HCT116 (cell line): ENCODE data around the gene THSD7A. TPM values are rescaled to one million over a fixed set of nuclear protein-coding genes. Genes with fewer than 3 reads are reported as not detected.

Source experiments
- ATAC-seq: fragments of 200-7000 bp; cut with Tn5 transposase; 2 replicates; pipeline ENCODE4 v1.9.1; 2020; ENCODE audit warnings: mild to moderate bottlenecking, moderate library complexity
- BruUV-seq: library from RNA; stranded (reverse); fragments of 400-500 nt; replicated peaks from 2 replicates; lab custom pipeline; 2021; lab: Mats Ljungman, UMichigan
- CTCF ChIA-PET: fragments of 300-600 bp; sonication (Branson Sonifier 250); formaldehyde crosslinking; loops from one replicate; lab custom pipeline; 2021; ENCODE audit warnings: antibody characterized with exemption; lab: Charles Lee
- POLR2A ChIA-PET: fragments of 300-600, 350-600 bp; sonication (Branson Sonifier 250); formaldehyde crosslinking; loops from one replicate; lab custom pipeline; 2021; ENCODE audit warnings: antibody characterized with exemption; lab: Charles Lee
- RAD21 ChIA-PET, 2 experiments: fragments of 300-600 bp; sonication (Branson Sonifier 250); formaldehyde crosslinking; loops; one replicate each; lab custom pipeline; 2023; ENCODE audit warnings: low total read pairs in 2 of 2; ENCODE audit not compliant: uncharacterized antibody in 2 of 2, unreplicated experiment in 2 of 2, low non-redundant PET in 1 of 2; lab: Charles Lee
- DNase-seq: peaks from one replicate; pipeline ENCODE4 v3.0.0-alpha.2; 2010; ENCODE audit warnings: low read depth, low spot score
- H2AFZ ChIP-seq: fragments of 200-600 bp; shearing (Covaris generic), sonication (generic); 2 replicates; pipeline ENCODE4 v1.6.1; 2017; ENCODE audit warnings: low read depth, mixed run types, mixed read lengths, antibody characterized with exemption, low read length; ENCODE audit not compliant: poor library complexity, severe bottlenecking
- H3K27ac ChIP-seq: 2 replicates; pipeline ENCODE4 v1.5.1; 2012; ENCODE audit warnings: low read depth, low read length
- H3K27me3 ChIP-seq: fragments of 200-600 bp; sonication (generic); 2 replicates; pipeline ENCODE4 v1.6.1; 2016; ENCODE audit warnings: mixed run types, low read length, mixed read lengths; ENCODE audit not compliant: insufficient read depth
- H3K36me3 ChIP-seq, 2 experiments: fragments of 200-500 bp in 1 of 2; fragments of 200-600 bp in 1 of 2; sonication (Bioruptor generic) in 1 of 2; sonication (generic) in 1 of 2; 2 replicates each; pipeline versions ENCODE4 v1.5.1 to v1.6.1; 2014 to 2016; ENCODE audit warnings: low read length in 2 of 2, inconsistent platforms in 1 of 2, mixed read lengths in 1 of 2, mixed run types in 1 of 2; ENCODE audit not compliant: insufficient read depth in 2 of 2, control insufficient read depth in 1 of 2
- H3K4me1 ChIP-seq, 2 experiments: fragments of 200-600 bp in 1 of 2; sonication (generic) in 1 of 2; 2 replicates each; pipeline versions ENCODE4 v1.5.1 to v1.6.1; 2012 to 2017; ENCODE audit warnings: low read length in 2 of 2, inconsistent platforms in 1 of 2, mild to moderate bottlenecking in 1 of 2, mixed read lengths in 1 of 2, mixed run types in 1 of 2, moderate library complexity in 1 of 2; ENCODE audit not compliant: insufficient read depth in 2 of 2, control insufficient read depth in 1 of 2
- H3K4me2 ChIP-seq: fragments of 200-600 bp; sonication (generic); 2 replicates; pipeline ENCODE4 v1.6.1; 2017; ENCODE audit warnings: mixed run types, low read length, mixed read lengths
- H3K4me3 ChIP-seq, 2 experiments: fragments of 200-600 bp in 1 of 2; sonication (generic) in 1 of 2; replicated peaks in 1 of 2; 2 replicates each; pipeline ENCODE4 v1.5.1; 2011 to 2016; ENCODE audit warnings: low read length in 2 of 2, control low read depth in 1 of 2, low read depth in 1 of 2, mild to moderate bottlenecking in 1 of 2, mixed read lengths in 1 of 2, mixed run types in 1 of 2
- H3K79me2 ChIP-seq: fragments of 200-600 bp; sonication (generic); 2 replicates; pipeline ENCODE4 v1.6.1; 2017; ENCODE audit warnings: mild to moderate bottlenecking, mixed run types, low read length, moderate library complexity, mixed read lengths; ENCODE audit not compliant: insufficient read depth
- H3K9ac ChIP-seq: fragments of 200-600 bp; sonication (generic); 2 replicates; pipeline ENCODE4 v1.6.1; 2016; ENCODE audit warnings: low read length, mixed read lengths
- H3K9me2 ChIP-seq: fragments of 200-600 bp; sonication (generic), shearing (Covaris generic); 2 replicates; pipeline ENCODE4 v1.6.1; 2017; ENCODE audit warnings: mixed run types, mild to moderate bottlenecking, moderate library complexity; ENCODE audit not compliant: insufficient read depth
- H3K9me3 ChIP-seq, 2 experiments: fragments of 200-500 bp in 1 of 2; fragments of 200-600 bp in 1 of 2; sonication (Bioruptor generic) in 1 of 2; sonication (generic) in 1 of 2; 2 replicates each; pipeline ENCODE4 v1.6.1; 2014 to 2017; ENCODE audit warnings: low read length in 2 of 2, mixed read lengths in 2 of 2, inconsistent platforms in 1 of 2, low read depth in 1 of 2, mild to moderate bottlenecking in 1 of 2, mixed run types in 1 of 2, moderate library complexity in 1 of 2; ENCODE audit not compliant: control insufficient read depth in 1 of 2, insufficient read depth in 1 of 2
- H4K20me1 ChIP-seq: fragments of 200-600 bp; sonication (generic), shearing (Covaris generic); 2 replicates; pipeline ENCODE4 v1.6.1; 2017; ENCODE audit warnings: mixed run types, mild to moderate bottlenecking, moderate library complexity; ENCODE audit not compliant: insufficient read depth
- CBX3 ChIP-seq: IDR thresholded peaks from 2 replicates; pipeline ENCODE4 v1.6.1; 2012; ENCODE audit warnings: low read depth
- CEBPB ChIP-seq: IDR thresholded peaks from 2 replicates; pipeline ENCODE4 v1.6.1; 2012; ENCODE audit warnings: low read depth
- EGR1 ChIP-seq: IDR thresholded peaks from 2 replicates; pipeline ENCODE4 v1.6.1; 2012; ENCODE audit warnings: low read depth
- ELF1 ChIP-seq: IDR thresholded peaks from 2 replicates; pipeline ENCODE4 v1.6.1; 2012; ENCODE audit warnings: low read depth, borderline replicate concordance
- EZH2phosphoT487 ChIP-seq: fragments of 200-600 bp; IDR thresholded peaks from 2 replicates; pipeline ENCODE4 v1.6.1; 2018; ENCODE audit warnings: antibody characterized with exemption, borderline replicate concordance
- POLR2AphosphoS5 ChIP-seq: IDR thresholded peaks from 2 replicates; pipeline ENCODE4 v1.6.1; 2011; ENCODE audit warnings: mild to moderate bottlenecking, low read depth, low read length, moderate library complexity
- RAD21 ChIP-seq: IDR thresholded peaks from 2 replicates; pipeline ENCODE4 v1.6.1; 2012; ENCODE audit warnings: low read depth, mild to moderate bottlenecking
- SP1 ChIP-seq: IDR thresholded peaks from 2 replicates; pipeline ENCODE4 v1.6.1; 2012; ENCODE audit warnings: low read depth
- YY1 ChIP-seq: IDR thresholded peaks from 2 replicates; pipeline ENCODE4 v1.6.1; 2011; ENCODE audit warnings: low read length, low read depth, moderate library complexity, mild to moderate bottlenecking; ENCODE audit not compliant: insufficient replicate concordance; ENCODE audit errors: extremely low read depth
- ZNF274 ChIP-seq: fragments of 200-500 bp; sonication (Bioruptor generic); IDR thresholded peaks from 2 replicates; pipeline ENCODE4 v1.6.1; 2014; ENCODE audit warnings: mild to moderate bottlenecking, low read depth, low read length, inconsistent platforms
- intact Hi-C: fragments of 100-400 bp; cut with micrococcal nuclease; formaldehyde crosslinking; loops from 2 replicates; pipeline ENCODE4 v1.10.0; 2022
- total RNA-seq: library from RNA; stranded (reverse); gene quantifications from one replicate; pipeline ENCODE4 v1.2.1, GENCODE V29; 2021; ENCODE audit not compliant: unreplicated experiment
- TF ChIP-seq, protein P1 (sequence below): IDR thresholded peaks from 2 replicates; pipeline ENCODE4 v1.6.1; 2012; ENCODE audit warnings: low read depth
- TF ChIP-seq, protein P2 (sequence below), 3 experiments: fragments of 200-600 bp in 1 of 3; sonication (generic) in 1 of 3; IDR thresholded peaks in 2 of 3; conservative IDR thresholded peaks in 1 of 3; 2 replicates each; pipeline ENCODE4 v1.5.1; 2012 to 2017; ENCODE audit warnings: low read depth in 2 of 3, low read length in 2 of 3, antibody characterized with exemption in 1 of 3, borderline replicate concordance in 1 of 3, control low read depth in 1 of 3, mild to moderate bottlenecking in 1 of 3, mixed read lengths in 1 of 3, mixed run types in 1 of 3, moderate library complexity in 1 of 3; ENCODE audit not compliant: insufficient read depth in 1 of 3
- TF ChIP-seq, protein P3 (sequence below): IDR thresholded peaks from 2 replicates; pipeline ENCODE4 v1.6.1; 2011; ENCODE audit warnings: mild to moderate bottlenecking, low read length, moderate library complexity; ENCODE audit not compliant: insufficient replicate concordance; ENCODE audit errors: extremely low read depth

THSD7A gene
- total RNA-seq, 1 experiment from 2014 or later = 0.05 TPM

DNA sequence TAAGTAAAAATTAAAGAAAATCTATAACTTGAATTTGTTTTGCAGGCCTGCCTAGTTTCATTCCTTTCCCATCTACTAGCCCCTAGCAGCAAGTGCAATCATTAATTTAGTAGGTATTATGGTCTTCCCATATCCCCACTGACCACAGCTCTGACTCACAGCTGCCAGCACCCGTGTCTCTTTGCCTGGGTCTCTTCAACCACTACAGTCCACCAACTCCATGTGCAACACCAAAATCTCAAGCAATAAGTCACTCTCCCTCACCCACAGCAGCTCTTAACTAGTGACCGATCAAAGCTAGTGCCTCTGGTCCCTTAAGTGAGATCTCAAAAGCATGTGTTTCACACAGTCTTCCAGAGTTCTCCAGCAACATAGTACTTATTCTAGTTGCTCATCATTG is 26.0 kb upstream of the THSD7A start:
- intact Hi-C loops = no loop called here
- H3K9me3 ChIP-seq = no peaks in the 10 kb centered on the region
- H3K79me2 ChIP-seq = no peaks in the 10 kb centered on the region
- ATAC-seq (no peak), DNase-seq (no peak)
- BruUV-seq = no TSS peak
- H3K4me2 ChIP-seq = no peak overlapping the region
- H3K4me3 ChIP-seq = no peak overlapping the region
- H4K20me1 ChIP-seq = no peaks in the 10 kb centered on the region
- TF ChIP-seq, protein P1, sequence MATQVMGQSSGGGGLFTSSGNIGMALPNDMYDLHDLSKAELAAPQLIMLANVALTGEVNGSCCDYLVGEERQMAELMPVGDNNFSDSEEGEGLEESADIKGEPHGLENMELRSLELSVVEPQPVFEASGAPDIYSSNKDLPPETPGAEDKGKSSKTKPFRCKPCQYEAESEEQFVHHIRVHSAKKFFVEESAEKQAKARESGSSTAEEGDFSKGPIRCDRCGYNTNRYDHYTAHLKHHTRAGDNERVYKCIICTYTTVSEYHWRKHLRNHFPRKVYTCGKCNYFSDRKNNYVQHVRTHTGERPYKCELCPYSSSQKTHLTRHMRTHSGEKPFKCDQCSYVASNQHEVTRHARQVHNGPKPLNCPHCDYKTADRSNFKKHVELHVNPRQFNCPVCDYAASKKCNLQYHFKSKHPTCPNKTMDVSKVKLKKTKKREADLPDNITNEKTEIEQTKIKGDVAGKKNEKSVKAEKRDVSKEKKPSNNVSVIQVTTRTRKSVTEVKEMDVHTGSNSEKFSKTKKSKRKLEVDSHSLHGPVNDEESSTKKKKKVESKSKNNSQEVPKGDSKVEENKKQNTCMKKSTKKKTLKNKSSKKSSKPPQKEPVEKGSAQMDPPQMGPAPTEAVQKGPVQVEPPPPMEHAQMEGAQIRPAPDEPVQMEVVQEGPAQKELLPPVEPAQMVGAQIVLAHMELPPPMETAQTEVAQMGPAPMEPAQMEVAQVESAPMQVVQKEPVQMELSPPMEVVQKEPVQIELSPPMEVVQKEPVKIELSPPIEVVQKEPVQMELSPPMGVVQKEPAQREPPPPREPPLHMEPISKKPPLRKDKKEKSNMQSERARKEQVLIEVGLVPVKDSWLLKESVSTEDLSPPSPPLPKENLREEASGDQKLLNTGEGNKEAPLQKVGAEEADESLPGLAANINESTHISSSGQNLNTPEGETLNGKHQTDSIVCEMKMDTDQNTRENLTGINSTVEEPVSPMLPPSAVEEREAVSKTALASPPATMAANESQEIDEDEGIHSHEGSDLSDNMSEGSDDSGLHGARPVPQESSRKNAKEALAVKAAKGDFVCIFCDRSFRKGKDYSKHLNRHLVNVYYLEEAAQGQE = no peak
- no peak for TF ChIP-seq YY1
- TF ChIP-seq ZNF274 = no peak
- TF ChIP-seq RAD21 = no peak
- no peak for TF ChIP-seq SP1
- H3K9me2 ChIP-seq = no peaks in the 10 kb centered on the region
- no peak overlapping the region for H3K27ac ChIP-seq
- ChIA-PET RAD21 (no interaction called here), POLR2A (no interaction called here), CTCF (no interaction called here)
- no peaks in the 10 kb centered on the region for H3K36me3 ChIP-seq
- H2AFZ ChIP-seq = no peak overlapping the region
- no peak overlapping the region for H3K9ac ChIP-seq
- H3K4me1 ChIP-seq = no peaks in the 10 kb centered on the region
- no peaks in the 10 kb centered on the region for H3K27me3 ChIP-seq

DNA sequence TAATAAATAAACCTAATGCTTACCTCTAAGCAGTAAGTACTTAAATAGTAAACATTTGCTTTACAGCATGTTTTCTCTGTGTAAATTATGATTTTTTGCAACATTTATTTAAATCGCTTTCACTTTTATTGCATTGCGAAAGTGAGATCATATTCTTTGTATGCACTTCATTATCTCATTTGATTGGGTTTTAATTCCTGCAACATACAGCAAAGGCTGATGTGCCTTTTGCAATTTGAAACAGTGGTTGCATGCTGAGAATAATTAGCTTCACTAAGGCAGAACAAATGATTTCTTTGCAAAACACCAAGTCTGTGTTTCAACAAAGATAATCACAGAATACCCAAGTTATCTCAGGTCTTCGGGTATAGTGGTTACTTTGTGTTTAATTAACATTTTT is 16.3 kb upstream of the THSD7A start:
- POLR2A ChIA-PET = no interaction called here
- BruUV-seq = no TSS peak
- RAD21 ChIA-PET = no interaction called here
- TF ChIP-seq CEBPB (no peak), EGR1 (no peak), POLR2AphosphoS5 (no peak), RAD21 (no peak), YY1 (no peak), EZH2phosphoT487 (no peak), ELF1 (no peak), CBX3 (no peak)
- TF ChIP-seq, protein P2, sequence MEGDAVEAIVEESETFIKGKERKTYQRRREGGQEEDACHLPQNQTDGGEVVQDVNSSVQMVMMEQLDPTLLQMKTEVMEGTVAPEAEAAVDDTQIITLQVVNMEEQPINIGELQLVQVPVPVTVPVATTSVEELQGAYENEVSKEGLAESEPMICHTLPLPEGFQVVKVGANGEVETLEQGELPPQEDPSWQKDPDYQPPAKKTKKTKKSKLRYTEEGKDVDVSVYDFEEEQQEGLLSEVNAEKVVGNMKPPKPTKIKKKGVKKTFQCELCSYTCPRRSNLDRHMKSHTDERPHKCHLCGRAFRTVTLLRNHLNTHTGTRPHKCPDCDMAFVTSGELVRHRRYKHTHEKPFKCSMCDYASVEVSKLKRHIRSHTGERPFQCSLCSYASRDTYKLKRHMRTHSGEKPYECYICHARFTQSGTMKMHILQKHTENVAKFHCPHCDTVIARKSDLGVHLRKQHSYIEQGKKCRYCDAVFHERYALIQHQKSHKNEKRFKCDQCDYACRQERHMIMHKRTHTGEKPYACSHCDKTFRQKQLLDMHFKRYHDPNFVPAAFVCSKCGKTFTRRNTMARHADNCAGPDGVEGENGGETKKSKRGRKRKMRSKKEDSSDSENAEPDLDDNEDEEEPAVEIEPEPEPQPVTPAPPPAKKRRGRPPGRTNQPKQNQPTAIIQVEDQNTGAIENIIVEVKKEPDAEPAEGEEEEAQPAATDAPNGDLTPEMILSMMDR (IDR thresholded peaks at IDR 0.05 in 2 of 3, conservative IDR thresholded peaks at IDR 0.05 in 1 of 3; ENCODE audit: borderline replicate concordance in 1 of 3, insufficient read depth in 1 of 3, low read depth in 2 of 3, low read length in 2 of 3) = no peak
- TF ChIP-seq, protein P3, sequence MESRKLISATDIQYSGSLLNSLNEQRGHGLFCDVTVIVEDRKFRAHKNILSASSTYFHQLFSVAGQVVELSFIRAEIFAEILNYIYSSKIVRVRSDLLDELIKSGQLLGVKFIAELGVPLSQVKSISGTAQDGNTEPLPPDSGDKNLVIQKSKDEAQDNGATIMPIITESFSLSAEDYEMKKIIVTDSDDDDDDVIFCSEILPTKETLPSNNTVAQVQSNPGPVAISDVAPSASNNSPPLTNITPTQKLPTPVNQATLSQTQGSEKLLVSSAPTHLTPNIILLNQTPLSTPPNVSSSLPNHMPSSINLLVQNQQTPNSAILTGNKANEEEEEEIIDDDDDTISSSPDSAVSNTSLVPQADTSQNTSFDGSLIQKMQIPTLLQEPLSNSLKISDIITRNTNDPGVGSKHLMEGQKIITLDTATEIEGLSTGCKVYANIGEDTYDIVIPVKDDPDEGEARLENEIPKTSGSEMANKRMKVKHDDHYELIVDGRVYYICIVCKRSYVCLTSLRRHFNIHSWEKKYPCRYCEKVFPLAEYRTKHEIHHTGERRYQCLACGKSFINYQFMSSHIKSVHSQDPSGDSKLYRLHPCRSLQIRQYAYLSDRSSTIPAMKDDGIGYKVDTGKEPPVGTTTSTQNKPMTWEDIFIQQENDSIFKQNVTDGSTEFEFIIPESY = no peak

More for the DNA sequence above, 16.3 kb upstream of the THSD7A start:
- H4K20me1 ChIP-seq = no peaks in the 10 kb centered on the region
- intact Hi-C loops = loop anchor here (5.0 kb wide), 1 partner anchor 479 kb away; no protein-coding TSS in a partner anchor
- H3K4me1 ChIP-seq = no peaks in the 10 kb centered on the region
- no peak overlapping the region for H3K9ac ChIP-seq
- no peak overlapping the region for H2AFZ ChIP-seq
- H3K27me3 ChIP-seq = no peaks in the 10 kb centered on the region
- no peaks in the 10 kb centered on the region for H3K36me3 ChIP-seq
- H3K9me2 ChIP-seq = no peaks in the 10 kb centered on the region
- H3K9me3 ChIP-seq = peaks cover 0 to 4% of the 10 kb centered on the region in 2 experiments; a peak in 1 of 4 replicates
- ATAC-seq (no peak), DNase-seq (no peak)
- CTCF ChIA-PET = no interaction called here
- H3K4me3 ChIP-seq = no peak overlapping the region
- no peak overlapping the region for H3K4me2 ChIP-seq
- H3K79me2 ChIP-seq = no peaks in the 10 kb centered on the region
- H3K27ac ChIP-seq = no peak overlapping the region
